T follicular helper cell (primary cell): ENCODE measurements around the gene NCOA6.
A peak's percentile ranks its signal among the peaks of the same experiment; 100 is the strongest.
"Not testable (repeated sequence)": the region's sequence is repeated elsewhere in the genome, so short reads cannot be mapped to it uniquely, and the experiment has no call there.

Source experiments
- DNase-seq: peaks from one replicate; pipeline ENCODE4 v3.0.0-alpha.2; 2020; ENCODE audit warnings: low read depth

The NCOA6 gene

DNA sequence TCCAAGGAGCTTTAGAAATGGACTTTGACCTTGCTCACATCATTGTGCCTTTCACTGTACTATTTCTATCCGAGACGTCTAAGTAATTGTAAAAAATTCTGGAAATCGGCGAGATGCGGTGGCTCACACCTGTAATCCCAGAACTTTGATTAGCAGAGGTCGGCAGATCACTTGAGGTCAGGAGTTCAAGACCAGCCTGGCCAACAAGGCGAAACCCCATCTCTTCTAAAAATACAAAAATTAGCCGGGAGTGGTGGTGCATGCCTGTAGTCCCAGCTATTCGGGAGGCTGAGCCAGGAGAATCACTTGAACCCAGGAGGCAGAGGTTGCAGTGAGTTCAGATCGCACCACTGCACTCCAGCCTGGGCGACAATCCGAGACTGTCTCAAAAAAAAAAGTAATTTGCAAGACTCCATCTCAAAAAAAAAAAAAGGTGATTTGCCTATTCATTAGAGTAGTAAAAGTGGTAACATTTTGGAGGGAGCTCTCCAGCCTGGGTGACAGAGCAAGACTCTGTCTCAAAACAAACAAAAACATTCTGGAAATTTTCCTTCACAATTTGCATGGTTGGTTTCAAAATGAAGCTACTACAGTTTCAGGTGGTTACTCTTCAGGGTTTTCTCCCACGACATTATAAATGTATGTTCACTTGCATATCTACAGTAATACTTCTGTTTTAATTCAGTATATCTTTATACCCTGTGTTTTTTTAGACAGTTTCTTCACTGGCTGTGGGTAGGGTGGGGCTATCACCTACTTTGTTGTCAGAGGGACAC lies 106.0 kb downstream of the NCOA6 start:
- DNase-seq, result not testable (repeated sequence)

DNA sequence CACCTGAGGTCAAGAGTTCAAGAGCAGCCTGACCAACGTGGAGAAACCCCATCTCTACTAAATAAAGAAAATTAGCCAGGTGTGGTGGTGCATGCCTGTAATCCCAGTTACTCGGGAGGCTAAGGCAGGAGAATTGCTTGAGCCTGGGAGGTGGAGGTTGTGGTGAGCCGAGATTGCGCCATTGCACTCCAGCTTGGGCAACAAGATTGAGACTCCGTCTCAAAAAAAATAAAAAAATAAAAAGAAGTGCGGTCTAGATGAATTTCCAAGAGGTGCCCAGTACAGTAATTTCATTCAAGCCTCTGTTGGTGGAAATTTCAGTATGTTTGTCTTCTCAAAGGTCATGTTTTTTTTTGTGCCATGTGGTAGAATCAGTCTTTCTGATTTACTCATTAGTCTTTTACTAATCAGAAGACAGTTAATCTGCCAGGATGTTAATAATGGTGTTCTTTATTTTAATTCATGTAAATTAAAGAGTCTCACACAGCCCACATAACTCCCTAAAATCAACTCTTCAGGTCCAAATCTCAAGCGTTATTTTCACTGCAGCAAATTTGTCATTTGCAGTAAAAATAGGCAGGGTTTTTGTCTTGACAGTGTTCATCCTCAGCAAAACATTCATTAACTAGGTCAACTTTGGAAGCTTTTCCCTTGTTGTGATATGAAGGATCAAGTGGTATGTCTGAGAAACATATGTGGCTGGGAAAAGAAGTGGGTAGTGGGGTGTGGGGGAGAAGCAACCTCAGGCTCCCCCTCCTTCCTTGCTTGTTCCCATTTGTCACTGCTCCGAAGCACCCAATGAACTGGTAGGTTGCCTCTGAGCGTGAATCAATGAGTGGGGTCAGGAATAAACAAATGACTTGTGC lies 108.0 kb downstream of the NCOA6 start:
- DNase-seq, result no peak

GRCh38 chr20:34716921-34717229 lies 108.6 kb downstream of the NCOA6 start:
- DNase-seq, result no peak

GRCh38 chr20:34715384-34715783 lies 110.1 kb downstream of the NCOA6 start:
- DNase-seq, result no peak

GRCh38 chr20:34713944-34714515 lies 111.4 kb downstream of the NCOA6 start:
- DNase-seq, result not testable (repeated sequence)

DNA sequence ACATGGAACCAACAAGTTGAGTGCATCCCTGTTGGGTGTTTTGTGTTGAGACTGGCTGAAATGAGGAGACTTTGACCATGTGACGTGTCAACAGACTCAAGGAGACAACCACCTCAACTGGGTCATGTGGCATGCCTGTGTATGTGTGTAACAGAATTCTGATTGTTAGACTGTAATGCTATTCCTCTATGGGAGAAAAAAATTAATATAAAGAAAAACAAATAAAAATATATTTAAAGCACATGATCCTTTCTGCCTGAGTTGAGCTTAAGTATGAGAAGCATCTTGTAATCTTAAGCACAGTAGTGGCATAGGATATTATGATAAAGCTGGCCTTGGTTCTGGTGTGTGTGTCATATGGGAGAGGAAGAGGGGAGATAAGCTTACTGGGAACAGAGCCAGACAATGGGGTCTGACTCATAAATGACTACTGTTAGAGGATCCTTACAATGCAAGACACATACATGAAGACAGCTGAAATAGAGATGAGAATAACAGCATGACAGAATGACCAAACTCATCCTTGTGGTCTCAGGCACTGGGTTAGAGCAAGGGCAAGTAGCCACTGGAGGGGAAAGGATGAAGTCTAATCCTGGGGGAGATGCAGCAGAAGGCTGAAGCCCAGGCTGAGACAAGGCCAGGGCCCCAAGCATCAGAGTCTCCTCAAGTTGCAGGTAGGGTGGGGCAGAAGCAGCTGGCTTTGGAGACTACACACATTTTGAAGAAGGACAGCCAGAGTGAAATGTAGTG lies 112.1 kb downstream of the NCOA6 start:
- DNase-seq, result no peak

DNA sequence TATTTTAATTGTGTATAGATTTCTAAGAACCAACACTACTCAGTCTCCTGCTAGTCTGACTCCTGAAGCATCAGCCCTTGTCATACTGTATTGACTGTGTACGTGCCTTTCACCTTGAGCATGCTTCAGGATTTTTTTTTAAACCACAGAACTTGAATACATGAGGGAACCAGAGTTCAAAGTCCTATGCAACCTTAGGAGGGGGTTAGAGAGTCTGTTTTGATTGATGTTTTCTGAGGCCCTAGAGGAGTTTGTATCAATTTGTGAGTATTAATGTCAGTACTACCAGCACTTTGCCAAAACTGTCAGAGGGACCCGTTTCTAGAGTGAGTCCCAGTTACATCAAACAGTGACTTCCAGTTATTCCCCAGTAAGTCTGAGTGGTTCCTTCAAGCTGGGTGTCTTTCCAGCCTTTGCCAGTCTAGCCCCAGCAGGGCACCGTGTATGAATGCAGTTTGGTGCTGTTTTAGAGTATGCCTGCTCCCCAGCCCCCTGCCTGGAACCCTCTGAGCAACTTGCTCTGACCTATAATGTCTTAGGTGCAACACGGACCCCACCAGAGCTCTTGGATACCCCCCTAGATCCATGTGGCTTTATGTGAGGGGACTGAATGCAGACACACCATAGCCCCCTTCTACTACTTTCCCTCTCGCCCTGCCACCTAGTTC lies 112.8 kb downstream of the NCOA6 start:
- no peak for DNase-seq

DNA sequence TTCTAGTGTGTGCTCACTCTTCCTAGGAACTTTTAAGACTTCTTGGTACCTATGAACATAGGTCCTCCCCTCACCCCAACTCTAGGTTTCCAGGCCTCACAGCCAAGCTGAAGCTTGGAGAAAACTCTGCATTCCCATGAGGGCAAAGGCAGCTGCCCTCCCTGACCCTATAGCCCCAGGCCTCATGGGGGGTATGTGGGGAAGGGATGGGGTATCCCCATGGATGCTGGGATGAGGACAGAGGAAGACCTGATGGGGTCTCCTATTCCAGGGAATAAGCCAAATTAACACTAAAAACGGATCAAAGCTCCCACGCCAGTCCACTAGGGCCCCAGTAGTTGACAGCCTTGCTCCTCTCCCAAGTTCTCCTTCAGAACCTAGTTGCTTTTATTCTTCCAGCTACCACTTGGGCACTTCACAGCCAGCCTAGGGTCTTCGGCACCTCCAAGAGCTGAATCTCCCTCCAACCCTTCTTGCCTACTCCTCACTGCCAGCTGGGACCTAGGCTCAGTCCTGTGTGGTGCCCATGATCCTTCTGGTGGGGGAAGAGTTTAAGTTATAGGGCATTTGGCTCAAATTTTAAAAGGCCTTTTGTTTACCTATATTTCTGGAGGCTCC lies 113.5 kb downstream of the NCOA6 start:
- DNase-seq, result no peak

- no peak for DNase-seq
Measured at GRCh38 chr20:34710861-34711574, 114.4 kb downstream of the NCOA6 start.

DNA sequence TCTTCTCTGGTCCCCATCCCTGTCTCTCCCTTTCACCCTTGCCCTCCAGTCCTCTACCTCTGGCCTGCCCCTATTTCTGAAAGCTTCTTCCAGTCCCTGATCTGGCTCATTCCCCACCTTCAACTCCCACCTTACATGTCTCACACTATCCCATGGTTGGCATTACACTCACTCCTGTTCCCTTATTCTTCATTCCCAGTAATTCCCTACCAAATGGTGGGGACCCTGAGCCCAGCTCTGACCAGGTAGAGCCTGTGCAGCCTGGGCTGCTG lies 114.9 kb downstream of the NCOA6 start:
- no peak for DNase-seq

- peak; percentile 27 for DNase-seq
Measured at GRCh38 chr20:34709831-34710567, 115.5 kb downstream of the NCOA6 start.

DNA sequence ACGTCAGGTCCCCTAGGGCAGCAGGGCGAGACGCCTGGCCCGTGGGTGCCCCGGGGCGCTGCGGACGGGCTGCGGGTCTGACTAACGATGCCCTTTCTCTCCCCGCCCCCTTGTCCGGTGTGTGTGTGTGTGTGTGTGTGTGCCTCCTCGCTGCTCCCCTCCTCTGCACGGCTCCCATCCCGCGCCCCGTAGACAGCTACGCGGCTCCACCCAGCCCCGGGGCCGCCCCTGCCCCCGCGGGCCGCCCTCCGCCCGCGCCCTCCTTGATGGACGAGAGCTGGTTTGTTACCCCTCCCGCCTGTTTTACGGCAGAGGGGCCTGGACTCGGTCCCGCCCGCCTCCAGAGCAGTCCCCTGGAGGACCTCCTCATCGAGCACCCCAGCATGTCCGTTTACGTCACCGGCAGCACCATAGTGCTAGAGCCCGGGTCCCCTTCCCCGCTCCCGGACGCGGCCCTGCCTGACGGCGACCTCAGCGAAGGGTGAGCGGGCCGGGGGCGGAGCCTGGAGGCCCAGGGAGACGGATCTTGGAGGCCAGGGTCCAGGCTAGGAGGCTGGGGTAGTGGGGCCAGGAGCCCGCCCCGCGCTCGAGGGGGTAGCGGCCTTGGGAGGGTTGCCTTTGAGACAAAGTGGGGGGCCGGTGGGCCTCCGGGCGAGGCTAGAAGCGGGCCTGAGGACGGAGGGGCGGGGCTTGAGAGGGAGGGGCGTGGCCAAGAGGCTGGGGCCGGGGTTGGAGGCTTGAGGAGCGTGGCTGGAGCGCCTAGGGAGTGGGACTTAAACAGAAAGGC lies 116.2 kb downstream of the NCOA6 start:
- DNase-seq, result peak; percentile 63

GRCh38 chr20:34708621-34709043 lies 116.8 kb downstream of the NCOA6 start:
- peak; percentile 31 for DNase-seq

DNA sequence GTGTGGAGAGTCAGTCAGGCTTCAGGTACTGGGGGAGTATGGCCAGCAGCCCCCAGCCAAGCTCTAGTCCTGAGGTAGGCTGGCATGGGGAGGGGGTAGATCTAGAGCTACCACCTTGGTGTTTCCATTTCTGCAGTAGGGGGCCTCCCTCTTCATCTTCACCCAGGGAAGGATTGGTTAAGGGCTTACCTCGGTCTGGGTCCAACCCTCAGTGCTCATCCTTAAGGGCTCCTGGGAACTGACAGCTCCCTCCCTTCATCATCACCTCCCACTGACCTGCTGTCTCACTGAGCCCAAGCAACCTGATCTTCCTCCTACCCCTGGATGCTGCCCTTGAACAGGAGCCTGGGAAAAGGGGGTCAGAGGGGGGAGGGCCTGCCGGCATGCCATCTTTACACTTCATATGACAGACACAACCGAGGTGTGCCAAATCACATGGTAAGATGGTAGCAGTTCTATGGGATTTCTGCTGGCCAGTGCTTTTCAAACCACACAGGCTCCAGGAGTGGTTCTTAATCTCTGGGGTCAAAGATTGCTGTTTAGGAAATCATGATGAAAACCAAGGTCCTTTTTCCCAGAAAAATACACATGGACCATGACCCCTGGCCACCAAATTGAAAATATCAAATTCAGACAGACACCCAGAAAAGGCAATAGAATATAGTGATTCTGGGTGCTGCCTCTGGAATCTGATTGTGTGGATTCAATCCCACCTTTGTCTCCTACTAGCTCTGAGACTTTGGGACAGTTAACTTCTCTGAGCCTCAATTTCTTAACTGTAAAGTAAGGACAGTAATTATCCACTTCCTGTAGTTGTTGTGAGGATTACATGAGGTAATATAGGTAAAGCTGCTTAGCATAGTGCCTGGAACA lies 118.3 kb downstream of the NCOA6 start:
- DNase-seq, result no peak

GRCh38 chr20:34706302-34706875 lies 119.1 kb downstream of the NCOA6 start:
- DNase-seq, result no peak

DNA sequence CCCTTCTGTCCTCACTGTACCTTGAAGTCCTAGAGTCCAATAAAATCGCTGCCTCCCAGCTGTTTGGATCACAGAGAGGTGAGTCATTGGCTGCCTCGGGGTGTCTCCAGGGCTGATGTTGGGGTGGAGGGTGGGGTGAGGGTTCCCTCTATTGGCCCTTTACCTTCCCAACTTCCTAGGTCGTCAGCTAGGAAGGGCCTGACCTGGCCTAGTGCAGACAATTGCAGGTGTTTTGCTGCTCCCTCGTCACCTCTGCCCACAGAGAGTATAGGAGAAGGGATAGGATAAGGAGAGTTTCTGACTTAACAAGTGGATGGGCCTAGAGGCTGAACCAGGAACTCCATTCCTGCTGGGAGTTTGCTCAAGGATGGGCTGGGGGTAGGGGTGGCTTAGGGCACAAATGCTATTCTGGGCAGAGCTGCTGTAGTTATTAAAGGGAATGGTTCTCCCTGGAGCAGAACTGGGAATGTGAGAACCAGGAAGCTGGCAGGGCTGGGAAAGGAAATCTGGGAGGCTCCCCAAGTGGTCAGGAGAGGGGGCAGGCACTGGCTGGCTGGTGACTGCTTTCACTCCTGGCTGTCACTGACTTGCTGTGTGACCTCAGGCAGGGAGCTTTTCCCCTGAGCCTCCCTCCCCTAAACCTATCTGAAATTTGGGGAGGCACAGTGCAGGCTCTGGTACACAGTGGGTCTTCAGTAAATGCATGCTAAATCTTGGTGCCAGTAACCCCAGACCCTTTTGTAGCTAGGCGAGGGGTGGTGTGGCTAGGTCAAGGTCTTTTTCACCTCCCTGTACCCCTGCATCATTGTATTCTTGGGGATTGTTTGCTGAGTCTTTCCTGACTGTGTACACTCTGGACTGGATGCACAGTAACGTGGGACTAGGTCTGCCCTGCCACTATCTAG lies 119.8 kb downstream of the NCOA6 start:
- no peak for DNase-seq

DNA sequence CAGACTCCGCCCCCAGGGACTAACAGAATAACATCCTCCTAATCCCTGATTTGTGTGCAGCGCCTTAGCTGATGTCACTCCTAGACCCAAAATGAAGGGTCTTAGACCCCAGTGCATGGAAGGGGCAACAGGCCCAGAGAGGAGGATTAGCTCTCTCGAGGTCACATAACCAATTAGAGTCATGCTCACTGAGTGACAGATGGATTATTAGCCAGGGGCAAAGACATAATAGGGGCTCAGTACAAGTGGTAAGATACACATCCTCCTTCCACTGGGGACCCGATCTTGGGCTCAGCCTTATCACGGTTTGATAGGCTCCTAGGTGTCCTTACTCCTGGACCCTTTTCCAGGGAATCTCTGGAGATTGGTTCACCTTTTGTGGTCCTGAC lies 120.4 kb downstream of the NCOA6 start:
- no peak for DNase-seq
